GM18909 (cell line): ENCODE results near the gene ADARB1.
"Not testable (repeated sequence)": the region's sequence is repeated elsewhere in the genome, so short reads cannot be mapped to it uniquely, and the experiment has no call there.

ENCODE experiments used
- ATAC-seq: cut with Tn5 transposase; IDR thresholded peaks from one replicate; pipeline ENCODE4 v1.9.1; 2021; ENCODE audit warnings: mild to moderate bottlenecking; ENCODE audit not compliant: unreplicated experiment, poor library complexity

The ADARB1 gene, protein sequence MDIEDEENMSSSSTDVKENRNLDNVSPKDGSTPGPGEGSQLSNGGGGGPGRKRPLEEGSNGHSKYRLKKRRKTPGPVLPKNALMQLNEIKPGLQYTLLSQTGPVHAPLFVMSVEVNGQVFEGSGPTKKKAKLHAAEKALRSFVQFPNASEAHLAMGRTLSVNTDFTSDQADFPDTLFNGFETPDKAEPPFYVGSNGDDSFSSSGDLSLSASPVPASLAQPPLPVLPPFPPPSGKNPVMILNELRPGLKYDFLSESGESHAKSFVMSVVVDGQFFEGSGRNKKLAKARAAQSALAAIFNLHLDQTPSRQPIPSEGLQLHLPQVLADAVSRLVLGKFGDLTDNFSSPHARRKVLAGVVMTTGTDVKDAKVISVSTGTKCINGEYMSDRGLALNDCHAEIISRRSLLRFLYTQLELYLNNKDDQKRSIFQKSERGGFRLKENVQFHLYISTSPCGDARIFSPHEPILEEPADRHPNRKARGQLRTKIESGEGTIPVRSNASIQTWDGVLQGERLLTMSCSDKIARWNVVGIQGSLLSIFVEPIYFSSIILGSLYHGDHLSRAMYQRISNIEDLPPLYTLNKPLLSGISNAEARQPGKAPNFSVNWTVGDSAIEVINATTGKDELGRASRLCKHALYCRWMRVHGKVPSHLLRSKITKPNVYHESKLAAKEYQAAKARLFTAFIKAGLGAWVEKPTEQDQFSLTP

GRCh38 chr21:45074048-45074817, at the start of gene ADARB1:
ADARB1 (plus strand) TSS chr21:45074580; CDS start chr21:45171657, 97,077 bp downstream.
- ATAC-seq, result peak; percentile 70

GRCh38 chr21:45026066-45026745, 48.2 kb upstream of the ADARB1 start:
- ATAC-seq, result no peak

DNA sequence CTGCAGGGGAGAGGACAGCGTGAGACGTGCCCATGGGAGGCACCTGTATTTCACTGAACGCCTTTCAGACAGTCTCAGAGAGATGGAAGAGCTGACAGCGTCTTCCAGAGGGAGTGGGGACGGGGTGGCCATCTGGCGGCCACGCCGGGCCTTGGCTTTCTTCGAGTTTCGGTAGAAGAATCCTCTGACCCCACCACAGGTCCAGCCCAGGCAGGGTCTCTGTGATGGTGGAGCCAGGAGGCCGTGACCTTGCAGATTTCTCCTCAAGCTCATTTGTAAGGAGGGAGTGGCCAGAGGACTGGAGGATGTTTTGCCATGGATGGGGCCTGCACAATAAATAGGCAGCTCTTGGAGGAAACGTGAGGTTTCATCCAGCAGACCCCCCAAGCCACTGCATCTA, 47.6 kb upstream of the ADARB1 start:
- ATAC-seq, result no peak

- ATAC-seq, result no peak
These were observed 46.9 kb upstream of the ADARB1 start for GRCh38 chr21:45027241-45028196.

DNA sequence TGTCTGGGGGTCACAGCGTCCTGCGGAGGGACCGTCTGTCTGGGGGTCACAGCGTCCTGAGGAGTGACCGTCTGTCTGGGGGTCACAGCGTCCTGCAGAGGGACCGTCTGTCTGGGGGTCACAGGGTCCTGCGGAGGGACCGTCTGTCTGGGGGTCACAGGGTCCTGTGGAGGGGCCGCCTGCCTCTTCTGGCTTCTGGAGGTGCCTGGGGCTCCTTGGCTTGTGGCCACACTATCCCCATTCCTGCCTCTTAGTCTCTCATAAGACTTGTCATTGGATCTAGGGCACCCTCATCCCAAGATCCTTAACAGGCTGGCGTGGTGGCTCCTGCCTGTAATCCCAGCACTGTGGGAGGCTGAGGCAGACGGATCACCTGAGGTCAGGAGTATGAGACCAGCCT, 45.7 kb upstream of the ADARB1 start:
- ATAC-seq, result not testable (repeated sequence)

DNA sequence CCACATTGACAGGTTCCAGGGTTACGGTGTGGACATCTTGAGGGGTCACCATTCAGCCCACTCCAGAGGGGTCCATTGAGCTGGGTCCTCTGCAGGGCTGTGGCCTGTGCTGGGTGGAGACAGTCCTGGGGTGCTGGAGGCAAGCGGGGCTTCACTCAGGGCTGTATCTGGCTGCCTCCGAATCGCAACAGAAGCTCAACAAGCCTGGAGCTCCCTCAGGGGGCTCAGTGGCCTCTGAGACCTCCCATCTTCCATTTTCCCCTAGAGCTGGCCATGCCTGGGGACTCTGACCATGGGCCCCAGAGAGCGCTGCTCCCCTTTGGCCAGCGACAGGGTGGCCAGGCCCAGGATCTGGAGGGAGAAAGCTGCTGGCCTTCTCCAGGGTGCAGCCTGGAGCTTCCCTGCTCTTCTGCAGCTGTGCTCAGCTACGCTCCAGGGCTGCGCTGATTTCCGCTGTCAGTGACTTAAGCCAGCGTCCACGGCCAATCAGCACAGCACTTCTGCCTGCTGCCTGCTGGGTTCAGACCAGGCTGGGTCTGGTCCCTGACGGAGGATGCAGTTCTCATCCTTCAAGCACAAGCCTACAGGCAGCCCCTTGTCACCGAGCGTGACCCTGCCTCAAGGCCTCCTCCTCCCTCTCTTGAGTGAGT, 45.0 kb upstream of the ADARB1 start:
- no peak for ATAC-seq

- ATAC-seq, result no peak
These were observed 44.3 kb upstream of the ADARB1 start for GRCh38 chr21:45029948-45030681.

GRCh38 chr21:45030682-45031570, 43.5 kb upstream of the ADARB1 start:
- no peak for ATAC-seq

DNA sequence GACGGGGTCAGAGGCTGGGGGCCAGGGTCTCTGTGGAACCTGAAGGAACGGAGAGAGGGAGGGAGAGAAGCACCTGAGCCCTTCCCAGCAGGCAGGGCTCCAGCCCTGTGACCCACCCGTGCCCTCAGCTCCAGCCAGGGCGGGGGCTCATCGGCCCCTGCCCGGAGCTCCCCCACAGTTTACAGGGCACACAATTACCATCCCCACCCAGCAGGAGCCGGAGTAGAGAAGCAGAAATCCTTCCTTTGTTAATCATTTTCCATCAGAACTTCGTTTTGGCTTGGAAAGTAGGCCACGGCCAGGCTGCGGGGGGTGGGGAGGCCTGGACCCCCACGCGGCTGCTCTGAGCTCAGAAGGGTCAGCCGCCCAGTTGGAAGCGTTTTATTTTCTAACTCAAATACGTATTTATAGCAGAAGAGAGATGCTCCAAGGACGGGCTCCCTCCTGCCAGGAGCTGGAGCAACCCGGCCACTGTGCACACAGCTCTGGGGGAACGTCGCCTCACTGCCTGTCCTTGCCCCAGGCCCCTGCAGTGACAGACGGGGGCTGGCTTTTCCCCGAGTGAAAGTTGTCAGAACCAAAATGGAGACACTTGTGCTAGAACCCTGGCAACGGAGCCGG, 42.7 kb upstream of the ADARB1 start:
- no peak for ATAC-seq

GRCh38 chr21:45032332-45032731, 42.0 kb upstream of the ADARB1 start:
- no peak for ATAC-seq

DNA sequence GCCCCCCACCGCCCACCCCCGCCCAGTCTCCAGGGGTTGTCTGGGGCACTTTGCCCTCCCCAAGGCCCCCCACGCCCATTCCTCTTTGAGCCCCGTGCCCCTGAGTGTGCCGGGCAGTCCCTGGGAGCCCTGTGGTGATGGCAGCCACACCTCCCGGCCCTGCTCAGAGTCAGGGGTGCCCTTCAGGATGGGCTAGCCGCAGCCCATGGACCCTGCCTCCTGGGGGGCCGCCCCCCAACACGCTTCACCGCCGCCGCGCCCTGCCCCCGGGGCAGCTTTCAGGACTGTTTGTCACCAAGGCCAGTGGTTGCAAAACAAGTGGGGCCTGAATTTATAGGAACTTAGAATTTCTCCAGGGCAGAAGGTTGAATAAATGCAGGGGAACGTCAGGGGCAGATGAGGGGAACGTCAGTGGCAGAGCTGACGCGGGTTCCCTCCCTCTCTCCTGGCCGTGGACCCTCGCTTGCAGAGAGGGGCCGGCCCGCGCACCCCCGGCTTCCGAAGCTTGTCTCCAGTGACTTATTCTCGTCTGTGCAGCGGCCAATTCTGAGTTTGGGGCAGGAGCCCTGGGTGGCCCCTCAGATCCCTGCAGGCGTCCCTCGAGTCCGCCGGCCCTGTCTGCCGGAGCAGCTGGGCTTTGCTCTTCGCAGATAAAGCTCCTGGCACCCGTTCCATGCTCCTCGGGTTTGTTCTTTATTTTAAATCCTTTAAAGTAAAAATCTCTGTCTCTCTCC, 41.2 kb upstream of the ADARB1 start:
- no peak for ATAC-seq

DNA sequence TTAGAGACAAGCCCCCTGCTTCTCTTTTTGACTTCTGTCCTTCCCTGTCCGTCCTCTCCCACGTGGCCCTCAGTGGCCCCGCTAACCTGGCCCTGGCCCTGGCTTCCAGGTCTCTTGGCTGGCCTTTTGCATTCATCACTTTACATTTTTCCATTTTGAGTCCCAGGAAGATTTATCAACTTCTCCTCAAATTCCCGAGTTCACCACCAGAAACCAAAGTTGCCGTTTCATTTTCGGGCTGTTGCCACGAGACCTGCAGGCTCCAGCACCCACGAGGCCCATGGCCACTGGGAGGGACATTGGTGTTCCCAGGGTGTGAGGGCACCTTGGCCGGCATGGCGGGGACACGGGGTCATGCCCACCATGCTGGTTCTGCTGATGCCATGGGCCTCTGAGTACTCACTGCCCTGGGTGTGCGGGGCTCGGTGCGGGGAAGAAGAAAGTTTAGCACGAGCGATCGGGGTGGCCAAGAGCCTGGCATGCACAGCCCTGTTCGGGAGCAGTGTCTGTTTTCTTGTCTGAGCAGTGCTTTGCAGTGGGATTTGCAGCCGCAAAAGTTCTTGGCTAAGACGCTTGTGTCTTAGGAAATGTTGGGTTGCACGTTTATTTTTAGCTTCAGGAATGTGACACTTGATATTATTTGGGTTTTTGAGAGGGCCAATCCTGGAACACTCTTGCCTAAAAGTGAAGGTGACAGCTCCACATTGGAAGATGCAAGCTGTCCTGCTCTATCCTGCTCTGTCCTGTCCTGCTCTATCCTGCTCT, 40.4 kb upstream of the ADARB1 start:
- no peak for ATAC-seq

DNA sequence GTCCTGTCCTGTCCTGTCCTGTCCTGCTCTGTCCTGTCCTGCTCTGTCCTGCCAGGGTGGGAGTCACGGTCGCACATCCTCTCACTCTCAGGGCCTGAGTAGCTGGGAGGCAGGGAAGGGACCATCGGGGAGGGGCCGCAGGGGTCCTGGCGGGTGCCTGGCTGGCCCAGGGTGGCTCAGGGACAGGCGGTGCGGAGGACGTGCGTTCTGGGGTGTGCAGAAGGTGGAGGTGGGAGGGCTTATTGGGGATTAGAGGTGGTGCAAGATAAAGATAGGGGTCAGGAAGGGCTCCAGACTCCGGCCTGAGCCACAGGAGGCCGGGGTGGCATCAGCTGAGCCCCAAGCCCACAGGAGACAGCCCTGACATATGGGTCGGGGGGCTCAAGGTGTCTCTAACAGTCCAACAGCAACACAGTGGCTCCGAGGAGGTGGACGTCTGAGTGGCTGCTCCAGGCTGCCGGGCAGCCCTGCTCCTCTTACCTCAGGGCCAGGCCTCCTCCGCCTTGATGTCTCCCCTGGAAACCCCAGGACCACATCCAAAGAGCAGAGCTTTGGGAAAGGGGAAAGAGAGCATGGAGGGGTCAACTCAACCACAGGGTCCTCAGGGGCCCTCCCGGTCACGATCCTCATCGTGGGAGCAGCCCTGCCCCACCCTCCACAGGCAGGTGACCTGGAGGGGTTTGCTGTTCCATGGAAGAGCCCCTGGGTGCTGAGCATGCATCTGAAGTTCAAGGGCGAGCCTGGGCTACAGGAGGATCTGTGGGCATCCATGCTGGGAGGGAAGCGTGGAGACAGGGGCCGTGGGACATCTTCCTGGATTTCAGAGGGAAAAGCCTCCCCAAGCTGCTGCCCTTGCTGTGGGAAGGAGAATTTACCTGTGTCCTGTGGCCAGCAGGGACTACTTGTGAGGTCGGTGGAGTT, 39.6 kb upstream of the ADARB1 start:
- no peak for ATAC-seq

DNA sequence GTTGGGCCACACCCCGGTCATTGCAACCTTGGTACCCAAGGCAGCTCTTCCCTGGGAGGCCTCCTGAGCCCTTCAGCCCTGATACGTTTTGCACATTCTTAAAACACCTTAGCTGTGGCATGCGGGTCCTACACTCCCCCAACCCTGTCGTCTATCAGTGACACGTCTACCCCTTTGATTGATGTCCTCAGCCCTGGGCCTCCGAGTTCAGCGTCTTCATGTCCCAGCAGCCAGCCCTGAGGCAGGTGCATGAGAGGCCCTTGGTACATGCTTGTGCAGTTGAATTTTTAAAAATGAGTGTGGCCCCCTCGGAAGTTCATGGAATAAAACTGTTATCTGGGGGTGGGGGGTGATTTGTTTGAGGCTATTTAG, 38.9 kb upstream of the ADARB1 start:
- ATAC-seq, result no peak
